AG09309 (cell line): ENCODE results near the gene DDOST.
"Not testable (repeated sequence)": the region's sequence is repeated elsewhere in the genome, so short reads cannot be mapped to it uniquely, and the experiment has no call there.

Source experiments
- DNase-seq: peaks from one replicate; pipeline ENCODE4 v3.0.0-alpha.2; 2010; ENCODE audit warnings: low read depth
- H3K4me3 ChIP-seq: 2 replicates; pipeline ENCODE4 v1.5.1; 2011; ENCODE audit warnings: mild to moderate bottlenecking, low read depth, low read length, moderate library complexity; ENCODE audit not compliant: control insufficient read depth
- TF ChIP-seq, protein P1 (sequence below): IDR thresholded peaks from 2 replicates; pipeline ENCODE4 v1.5.1; 2011; ENCODE audit warnings: mild to moderate bottlenecking, low read depth, low read length, inconsistent platforms; ENCODE audit not compliant: insufficient read depth, control insufficient read depth; ENCODE audit errors: missing control alignments

Gene DDOST

GRCh38 chr1:20609541-20609940 lies 51.6 kb downstream of the DDOST start:
- H3K4me3 ChIP-seq = no peak overlapping the region
- TF ChIP-seq, protein P1, sequence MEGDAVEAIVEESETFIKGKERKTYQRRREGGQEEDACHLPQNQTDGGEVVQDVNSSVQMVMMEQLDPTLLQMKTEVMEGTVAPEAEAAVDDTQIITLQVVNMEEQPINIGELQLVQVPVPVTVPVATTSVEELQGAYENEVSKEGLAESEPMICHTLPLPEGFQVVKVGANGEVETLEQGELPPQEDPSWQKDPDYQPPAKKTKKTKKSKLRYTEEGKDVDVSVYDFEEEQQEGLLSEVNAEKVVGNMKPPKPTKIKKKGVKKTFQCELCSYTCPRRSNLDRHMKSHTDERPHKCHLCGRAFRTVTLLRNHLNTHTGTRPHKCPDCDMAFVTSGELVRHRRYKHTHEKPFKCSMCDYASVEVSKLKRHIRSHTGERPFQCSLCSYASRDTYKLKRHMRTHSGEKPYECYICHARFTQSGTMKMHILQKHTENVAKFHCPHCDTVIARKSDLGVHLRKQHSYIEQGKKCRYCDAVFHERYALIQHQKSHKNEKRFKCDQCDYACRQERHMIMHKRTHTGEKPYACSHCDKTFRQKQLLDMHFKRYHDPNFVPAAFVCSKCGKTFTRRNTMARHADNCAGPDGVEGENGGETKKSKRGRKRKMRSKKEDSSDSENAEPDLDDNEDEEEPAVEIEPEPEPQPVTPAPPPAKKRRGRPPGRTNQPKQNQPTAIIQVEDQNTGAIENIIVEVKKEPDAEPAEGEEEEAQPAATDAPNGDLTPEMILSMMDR = no peak
- no peak for DNase-seq

DNA sequence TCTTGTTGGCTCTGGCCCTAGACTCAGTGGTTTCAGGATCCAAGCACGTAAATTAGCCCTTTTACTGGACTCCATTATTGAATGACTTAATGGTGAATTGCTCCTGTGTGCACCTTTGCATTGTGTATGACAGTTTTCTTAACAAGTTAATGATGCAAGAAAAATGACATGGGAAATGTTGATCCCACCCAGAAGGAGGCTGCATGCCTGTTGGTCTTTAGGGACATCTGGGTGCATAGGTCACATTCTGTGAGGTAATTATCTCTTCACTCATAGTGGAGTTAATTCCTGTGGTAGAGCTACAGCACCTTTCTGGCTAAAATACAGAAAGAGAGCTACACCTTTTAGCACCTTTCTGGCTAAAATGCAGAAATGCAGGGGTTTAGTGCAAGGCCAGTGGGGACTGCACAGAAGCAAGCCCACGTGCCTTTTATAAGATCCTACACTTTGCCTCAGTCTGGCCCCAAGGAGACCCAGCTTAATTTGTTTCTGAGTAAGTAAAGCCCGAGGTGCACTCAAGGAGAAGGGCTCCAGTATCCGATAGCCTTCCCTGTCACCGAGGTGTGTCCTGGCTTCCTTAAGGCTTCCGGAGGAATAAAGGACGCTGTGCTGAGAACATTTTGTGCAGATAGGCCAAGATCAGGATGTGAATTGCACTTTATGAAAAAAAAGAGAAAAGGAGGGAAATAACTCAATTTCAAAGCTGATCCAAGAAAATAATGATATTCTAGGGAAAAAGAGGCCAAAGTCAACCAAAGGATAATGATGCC lies 54.2 kb downstream of the DDOST start:
- not testable (repeated sequence) for H3K4me3 ChIP-seq, DNase-seq

DNA sequence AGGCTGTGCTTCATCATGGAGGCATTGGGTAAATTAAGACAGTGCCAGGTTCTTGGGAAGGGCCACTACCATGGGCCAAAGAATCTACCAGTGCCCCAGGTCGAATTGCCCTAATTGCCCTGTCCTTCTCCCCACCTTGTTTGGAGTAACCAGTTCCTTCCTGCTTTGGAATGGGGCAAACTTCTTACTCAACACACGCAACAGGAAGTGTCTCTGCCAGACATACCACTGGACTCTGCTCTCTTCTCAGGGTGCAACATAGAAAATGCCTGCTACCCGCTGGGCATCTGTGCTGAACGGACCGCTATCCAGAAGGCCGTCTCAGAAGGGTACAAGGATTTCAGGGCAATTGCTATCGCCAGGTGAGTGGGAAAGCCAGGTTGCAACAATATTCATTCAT lies 56.5 kb downstream of the DDOST start:
- TF ChIP-seq, protein P1 = no peak
- DNase-seq = no peak
- no peak overlapping the region for H3K4me3 ChIP-seq

DNA sequence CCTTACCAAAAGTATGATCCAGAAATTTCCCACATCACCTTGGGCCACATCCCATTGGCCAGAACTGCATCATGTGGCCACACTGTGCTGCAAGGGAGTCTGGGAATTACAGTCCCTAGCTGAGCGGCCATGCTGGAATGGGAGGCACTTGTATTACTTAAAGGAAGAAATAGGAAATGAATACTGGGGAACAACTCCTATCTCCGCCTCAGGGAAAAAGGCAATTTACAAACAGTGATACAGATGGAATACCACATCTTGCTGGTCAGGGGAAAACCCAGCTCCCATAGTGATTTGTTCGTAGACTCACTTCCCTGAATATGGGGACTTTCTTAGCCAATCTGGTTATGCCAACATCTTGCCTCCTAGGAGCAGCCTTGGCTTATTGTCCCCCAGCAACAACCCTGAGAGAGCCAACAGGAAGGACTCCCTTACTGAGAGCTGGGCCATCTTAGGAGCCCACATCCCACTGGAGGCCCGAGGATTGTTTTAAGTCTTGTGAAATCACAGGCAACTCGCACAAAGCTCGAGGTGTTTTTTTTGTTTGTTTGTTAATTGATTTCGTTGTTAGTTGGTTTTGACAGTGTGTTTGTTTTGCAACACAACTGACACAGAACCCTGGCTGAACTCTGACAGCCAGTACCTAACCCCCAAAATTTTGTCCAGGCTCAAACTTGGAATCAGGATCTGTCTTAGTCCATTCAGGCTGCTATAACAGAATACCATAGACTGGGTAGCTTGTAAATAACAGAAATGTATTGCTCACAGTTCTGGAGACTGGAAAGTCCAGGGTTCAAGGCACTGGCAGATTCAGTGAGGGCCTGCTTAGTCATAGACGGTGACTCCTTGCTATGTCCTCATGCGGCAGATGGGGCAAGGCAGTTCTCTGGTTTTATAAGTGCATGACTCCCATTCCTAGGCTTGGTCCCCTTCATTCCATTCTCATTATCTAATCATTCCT lies 57.4 kb downstream of the DDOST start:
- peak; percentile 82 for DNase-seq
- TF ChIP-seq, protein P1 = no peak
- no peak overlapping the region for H3K4me3 ChIP-seq

- no peak for DNase-seq
- no peak overlapping the region for H3K4me3 ChIP-seq
- TF ChIP-seq, protein P1 = no peak
Observed at GRCh38 chr1:20602851-20603450, 58.2 kb downstream of the DDOST start.
